Prostate gland (tissue), 2 donors: ENCODE measurements around the gene HNRNPA1L2.
"Not testable (repeated sequence)": the region's sequence is repeated elsewhere in the genome, so short reads cannot be mapped to it uniquely, and the experiment has no call there.

Experiments used
- POLR2A ChIP-seq: fragments of 450-650 bp; IDR thresholded peaks from one replicate; pipeline ENCODE4 v1.6.1; 2016; ENCODE audit warnings: antibody characterized with exemption, mild to moderate bottlenecking
- TF ChIP-seq, protein P1 (sequence below), 4 experiments: fragments of 200-600 bp in 2 of 4; fragments of 450-650 bp in 2 of 4; sonication (generic) in 2 of 4; IDR thresholded peaks; 1 replicate in 3 of 4; 2 replicates in 1 of 4; pipeline ENCODE4 v1.5.1; 2016 to 2019; ENCODE audit warnings: antibody characterized with exemption in 4 of 4, mild to moderate bottlenecking in 2 of 4, moderate library complexity in 2 of 4

DNA sequence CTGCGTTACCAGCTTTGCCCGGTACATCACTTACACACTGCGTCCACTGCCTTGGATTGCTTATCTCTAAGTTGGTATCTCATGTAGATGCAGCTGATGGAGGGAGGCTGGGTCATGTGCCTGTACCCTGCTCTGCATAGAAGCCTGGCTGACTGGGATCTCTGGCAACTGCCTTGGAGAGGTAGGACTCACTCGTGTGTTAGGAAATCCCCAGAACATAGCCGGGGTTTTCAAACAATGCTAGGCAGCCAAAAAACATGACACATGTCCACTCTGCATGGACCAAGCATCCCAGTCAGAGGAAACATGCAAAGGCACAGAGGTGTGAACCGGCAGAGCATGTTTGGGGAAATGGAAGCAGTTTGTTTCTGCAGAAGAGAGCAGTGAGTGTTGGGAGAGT lies 36.1 kb upstream of the HNRNPA1L2 start:
- not testable (repeated sequence) for TF ChIP-seq POLR2A
- TF ChIP-seq, protein P1, sequence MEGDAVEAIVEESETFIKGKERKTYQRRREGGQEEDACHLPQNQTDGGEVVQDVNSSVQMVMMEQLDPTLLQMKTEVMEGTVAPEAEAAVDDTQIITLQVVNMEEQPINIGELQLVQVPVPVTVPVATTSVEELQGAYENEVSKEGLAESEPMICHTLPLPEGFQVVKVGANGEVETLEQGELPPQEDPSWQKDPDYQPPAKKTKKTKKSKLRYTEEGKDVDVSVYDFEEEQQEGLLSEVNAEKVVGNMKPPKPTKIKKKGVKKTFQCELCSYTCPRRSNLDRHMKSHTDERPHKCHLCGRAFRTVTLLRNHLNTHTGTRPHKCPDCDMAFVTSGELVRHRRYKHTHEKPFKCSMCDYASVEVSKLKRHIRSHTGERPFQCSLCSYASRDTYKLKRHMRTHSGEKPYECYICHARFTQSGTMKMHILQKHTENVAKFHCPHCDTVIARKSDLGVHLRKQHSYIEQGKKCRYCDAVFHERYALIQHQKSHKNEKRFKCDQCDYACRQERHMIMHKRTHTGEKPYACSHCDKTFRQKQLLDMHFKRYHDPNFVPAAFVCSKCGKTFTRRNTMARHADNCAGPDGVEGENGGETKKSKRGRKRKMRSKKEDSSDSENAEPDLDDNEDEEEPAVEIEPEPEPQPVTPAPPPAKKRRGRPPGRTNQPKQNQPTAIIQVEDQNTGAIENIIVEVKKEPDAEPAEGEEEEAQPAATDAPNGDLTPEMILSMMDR (IDR thresholded peaks at IDR 0.05), result not testable (repeated sequence)
